IPS DF 6.9 (cell line): ENCODE results near the gene SEMA3C.

Experiments
- DNase-seq: peaks from one replicate; pipeline ENCODE4 v3.0.0-alpha.2; 2013; ENCODE audit warnings: low read depth, low spot score
- H3K27ac ChIP-seq: one replicate; pipeline ENCODE4 v1.5.1; 2013; ENCODE audit warnings: low read length, control low read depth
- H3K27me3 ChIP-seq: 2 replicates; pipeline ENCODE4 v1.6.1; 2013; ENCODE audit warnings: mild to moderate bottlenecking, low read length; ENCODE audit not compliant: control insufficient read depth, insufficient read depth
- H3K36me3 ChIP-seq: 2 replicates; pipeline ENCODE4 v1.6.1; 2013; ENCODE audit warnings: low read length; ENCODE audit not compliant: control insufficient read depth, insufficient read depth
- H3K4me1 ChIP-seq: 2 replicates; pipeline ENCODE4 v1.6.1; 2013; ENCODE audit warnings: low read length; ENCODE audit not compliant: control insufficient read depth, insufficient read depth
- H3K4me3 ChIP-seq: 2 replicates; pipeline ENCODE4 v1.5.1; 2013; ENCODE audit warnings: mild to moderate bottlenecking, low read length
- H3K9me3 ChIP-seq: 2 replicates; pipeline ENCODE4 v1.6.1; 2013; ENCODE audit warnings: low read length, inconsistent platforms; ENCODE audit not compliant: control insufficient read depth, insufficient read depth
- WGBS: extraction: QIAGEN DNeasy Blood & Tissue Kit; methylation state at CpG from one replicate; pipeline ENCODE4 v1.1.7; 2013; ENCODE audit warnings: mixed read lengths, missing lambda C conversion rate; ENCODE audit not compliant: insufficient read length, insufficient coverage; 5-methylcytosine and 5-hydroxymethylcytosine counted together

The SEMA3C gene

DNA sequence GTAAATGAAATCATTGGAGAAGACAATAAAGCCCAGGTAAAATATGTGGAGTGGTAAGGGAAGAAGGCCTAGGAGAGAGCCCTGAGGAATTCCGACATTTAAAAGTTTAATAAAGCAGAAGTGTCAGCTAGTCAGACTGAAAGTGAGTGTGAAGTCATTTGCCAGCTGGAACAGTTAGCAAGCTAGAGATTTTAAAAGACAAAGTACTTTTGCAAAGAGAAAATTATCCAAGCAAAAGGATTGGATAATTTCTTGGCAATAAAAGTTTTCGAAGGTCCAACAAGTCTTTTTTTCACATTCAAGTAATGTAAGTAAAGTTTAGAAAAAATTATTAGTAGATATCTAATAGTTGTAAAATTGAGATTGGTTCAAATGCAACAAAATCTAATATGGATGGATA, 27.1 kb upstream of the SEMA3C start:
- Histone ChIP-seq H3K36me3 (no peaks in the 10 kb centered on the region), H3K27ac (no peak overlapping the region), H3K27me3 (no peaks in the 10 kb centered on the region), H3K4me1 (no peaks in the 10 kb centered on the region), H3K4me3 (no peak overlapping the region), H3K9me3 (no peaks in the 10 kb centered on the region)
- DNase-seq = no peak
- WGBS = no CpG with 5 or more reads among the region's 2 CpGs

DNA sequence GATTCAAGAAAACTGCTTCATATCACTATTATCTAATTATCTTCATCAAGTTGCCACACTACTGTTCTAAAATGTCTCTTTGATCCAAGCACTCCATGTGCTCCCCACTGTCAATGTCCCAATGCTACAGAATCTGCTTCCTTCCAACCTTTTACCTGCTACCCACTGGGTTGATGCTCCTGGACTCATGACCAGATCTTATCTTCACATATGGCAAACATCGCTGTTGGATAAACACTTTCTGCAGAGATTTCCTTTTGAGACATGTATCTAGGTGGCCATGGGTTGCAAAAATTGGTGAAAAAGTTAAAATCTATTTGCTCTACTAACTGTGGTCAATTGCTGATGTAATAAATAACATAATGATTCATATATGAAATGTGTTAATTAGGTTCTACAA, 24.5 kb upstream of the SEMA3C start:
- no peaks in the 10 kb centered on the region for H3K36me3 ChIP-seq
- no peak for DNase-seq
- WGBS = no CpG with 5 or more reads among the region's 1 CpG
- H3K4me3 ChIP-seq = no peak overlapping the region
- H3K27ac ChIP-seq = no peak overlapping the region
- no peaks in the 10 kb centered on the region for H3K9me3 ChIP-seq
- no peaks in the 10 kb centered on the region for H3K27me3 ChIP-seq
- H3K4me1 ChIP-seq = no peaks in the 10 kb centered on the region

DNA sequence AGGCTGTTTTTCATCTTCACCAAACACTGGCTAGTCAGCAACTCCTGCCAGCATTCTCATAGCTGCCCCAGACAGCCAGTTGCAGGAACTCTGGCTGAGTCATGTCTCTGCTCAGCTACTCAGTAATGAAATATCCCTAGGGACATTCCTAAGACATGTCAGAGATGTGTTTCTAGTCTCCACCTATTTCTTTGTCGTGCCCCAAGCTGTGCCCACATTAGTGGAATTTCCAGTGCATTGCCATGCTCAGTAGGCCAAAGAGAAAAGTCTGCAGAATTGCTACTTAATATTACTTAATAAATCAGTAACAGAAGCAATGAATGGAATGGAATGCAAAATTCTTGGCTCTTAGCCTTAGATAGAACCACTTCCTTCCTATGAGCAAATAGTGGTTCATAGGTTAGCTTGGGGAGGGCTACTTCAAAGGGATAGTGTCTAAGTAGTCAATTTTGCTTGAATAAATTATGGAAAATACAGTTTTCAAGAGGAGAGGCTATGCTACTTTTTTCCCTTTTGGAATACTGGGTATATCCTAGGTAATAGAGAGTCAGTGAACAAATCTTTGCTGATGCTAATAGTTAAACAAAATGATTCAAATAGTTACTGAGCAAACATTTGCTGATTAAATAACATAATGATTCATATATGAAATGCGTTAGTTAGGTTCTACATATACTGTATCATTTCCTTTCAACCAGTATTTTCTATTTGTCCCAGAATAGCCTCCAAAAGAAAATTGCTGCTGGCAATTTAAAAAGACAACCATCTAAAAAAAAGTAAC, 23.6 kb upstream of the SEMA3C start:
- Histone ChIP-seq H3K36me3 (no peaks in the 10 kb centered on the region), H3K4me1 (no peaks in the 10 kb centered on the region), H3K4me3 (no peak overlapping the region), H3K9me3 (no peaks in the 10 kb centered on the region), H3K27me3 (no peaks in the 10 kb centered on the region), H3K27ac (no peak overlapping the region)
- no peak for DNase-seq
- WGBS = no CpG with 5 or more reads among the region's 2 CpGs

DNA sequence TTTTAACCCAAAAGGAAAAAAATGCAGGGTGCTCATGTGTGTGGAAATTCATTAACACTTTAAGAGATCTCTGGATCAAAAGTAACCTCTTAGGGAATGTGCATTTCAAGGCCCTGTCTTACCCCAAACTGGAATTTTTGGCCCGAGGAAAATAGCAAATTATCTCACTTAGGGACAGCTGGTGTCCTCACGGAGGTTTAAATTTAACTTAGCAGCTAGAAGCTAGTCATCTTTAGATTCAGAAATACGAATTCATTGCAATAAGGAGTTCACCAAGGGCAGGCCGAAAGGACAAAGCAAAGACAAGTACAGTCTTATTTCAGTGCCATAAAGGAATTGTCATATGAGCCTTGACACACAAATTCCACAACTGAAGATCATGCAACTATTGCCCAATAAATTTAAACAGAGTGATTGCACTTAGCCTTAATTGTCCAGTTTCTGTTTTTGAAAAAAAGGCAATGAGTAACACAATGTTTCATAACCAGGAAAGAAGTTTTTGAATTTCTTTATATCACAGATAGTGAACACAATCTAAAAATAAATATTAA, 22.4 kb upstream of the SEMA3C start:
- Histone ChIP-seq H3K4me1 (no peaks in the 10 kb centered on the region), H3K4me3 (no peak overlapping the region), H3K27ac (no peak overlapping the region), H3K27me3 (no peaks in the 10 kb centered on the region), H3K9me3 (no peaks in the 10 kb centered on the region), H3K36me3 (no peaks in the 10 kb centered on the region)
- WGBS = no CpG with 5 or more reads among the region's 4 CpGs
- no peak for DNase-seq

DNA sequence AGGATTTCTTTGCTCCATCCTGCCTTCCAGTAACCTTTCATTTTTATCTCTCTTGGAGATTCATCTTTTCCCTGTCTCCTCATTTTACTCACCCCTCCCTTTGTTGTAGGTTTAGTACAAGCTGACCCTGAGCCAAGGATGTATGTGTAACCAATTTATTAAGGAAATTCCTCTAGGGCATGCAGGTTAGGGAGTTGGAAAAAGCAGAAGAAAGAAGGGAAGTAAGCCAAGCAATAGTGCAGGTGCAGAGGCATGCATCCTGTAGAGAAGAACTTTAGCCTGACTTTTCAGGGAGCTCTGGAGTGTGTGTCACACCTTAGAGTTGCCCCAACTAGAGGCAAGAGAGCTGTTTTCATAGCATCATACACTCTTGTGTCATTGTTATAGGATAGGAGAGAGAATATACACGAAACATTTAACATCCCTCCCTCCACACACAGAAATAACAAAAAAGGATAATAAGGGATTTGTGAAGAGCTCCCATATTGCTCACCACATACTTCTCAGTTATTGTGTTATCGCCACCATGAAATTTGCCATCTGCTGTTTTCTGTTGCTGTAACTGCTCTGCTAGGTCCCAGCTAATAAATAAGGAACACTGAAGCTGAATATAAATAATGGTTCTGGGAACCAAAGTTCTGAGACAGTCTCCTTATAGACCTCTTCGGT, 21.8 kb upstream of the SEMA3C start:
- DNase-seq = no peak
- WGBS = no CpG with 5 or more reads among the region's 3 CpGs
- H3K27ac ChIP-seq = no peak overlapping the region

DNA sequence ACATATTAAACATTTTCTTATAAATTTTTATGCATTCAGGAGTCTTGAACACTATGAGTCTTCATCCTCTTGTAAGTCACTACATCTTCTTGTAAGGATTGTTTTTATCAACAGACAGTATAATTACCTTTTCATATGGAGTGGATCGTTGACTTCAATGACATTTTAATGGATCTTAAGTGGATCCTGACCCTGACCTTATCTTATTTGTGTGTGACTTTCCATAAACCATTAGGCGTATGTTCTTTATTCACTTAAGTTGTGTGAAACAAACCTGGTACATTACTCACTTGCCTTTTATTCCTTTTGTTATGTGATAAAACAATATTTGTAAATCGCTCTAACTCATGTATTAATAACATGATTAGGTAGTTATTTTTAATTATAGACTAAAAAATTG, 18.5 kb upstream of the SEMA3C start:
- Histone ChIP-seq H3K4me3 (no peak overlapping the region), H3K36me3 (no peaks in the 10 kb centered on the region), H3K9me3 (no peaks in the 10 kb centered on the region), H3K27me3 (no peaks in the 10 kb centered on the region), H3K4me1 (no peaks in the 10 kb centered on the region), H3K27ac (no peak overlapping the region)
- WGBS = no CpG with 5 or more reads among the region's 3 CpGs
- DNase-seq = no peak

More for the DNA sequence above, 21.8 kb upstream of the SEMA3C start:
- no peaks in the 10 kb centered on the region for H3K27me3 ChIP-seq
- no peaks in the 10 kb centered on the region for H3K4me1 ChIP-seq
- H3K36me3 ChIP-seq = no peaks in the 10 kb centered on the region
- no peaks in the 10 kb centered on the region for H3K9me3 ChIP-seq
- H3K4me3 ChIP-seq = no peak overlapping the region

DNA sequence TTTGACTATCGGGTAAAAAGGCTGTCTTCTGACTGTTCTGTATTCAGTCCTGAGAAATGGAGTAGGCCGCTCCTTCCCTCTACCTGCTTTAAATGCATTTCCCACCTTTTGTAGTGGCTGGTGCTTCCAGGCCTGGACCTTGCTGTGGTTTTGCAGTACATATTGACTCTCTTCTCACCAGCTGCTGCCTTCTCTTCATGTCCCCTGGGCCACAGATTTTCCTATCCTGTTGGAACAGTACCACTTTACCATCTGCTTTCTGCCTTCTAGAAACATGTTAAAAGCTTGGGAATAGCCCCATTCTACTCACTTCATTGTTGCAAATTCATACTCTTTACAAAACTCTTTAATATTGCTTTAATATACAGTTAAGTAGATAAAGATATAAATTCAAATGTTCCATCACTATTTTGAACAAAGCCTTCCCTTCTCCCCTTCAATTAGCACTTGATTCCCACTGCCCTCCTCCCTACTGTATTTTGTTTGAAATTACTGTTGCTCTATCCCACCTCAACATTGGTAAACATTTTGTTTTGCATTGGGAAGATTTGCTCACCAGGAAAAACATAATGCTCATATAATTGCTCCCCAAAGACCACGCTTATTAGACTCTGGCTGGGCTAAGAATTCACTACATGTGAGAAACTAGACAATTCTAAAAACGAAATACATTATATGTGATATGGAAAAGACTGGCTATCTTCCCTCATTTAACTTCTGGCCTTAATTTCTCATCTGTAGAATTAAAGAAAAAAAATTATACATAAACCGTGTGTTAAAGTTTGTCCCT, 17.3 kb upstream of the SEMA3C start:
- H3K27ac ChIP-seq = no peak overlapping the region
- H3K4me3 ChIP-seq = no peak overlapping the region
- no peaks in the 10 kb centered on the region for H3K4me1 ChIP-seq
- DNase-seq = no peak
- H3K9me3 ChIP-seq = no peaks in the 10 kb centered on the region
- no CpG with 5 or more reads among the region's 5 CpGs for whole genome bisulfite sequencing
- H3K27me3 ChIP-seq = no peaks in the 10 kb centered on the region
- no peaks in the 10 kb centered on the region for H3K36me3 ChIP-seq

DNA sequence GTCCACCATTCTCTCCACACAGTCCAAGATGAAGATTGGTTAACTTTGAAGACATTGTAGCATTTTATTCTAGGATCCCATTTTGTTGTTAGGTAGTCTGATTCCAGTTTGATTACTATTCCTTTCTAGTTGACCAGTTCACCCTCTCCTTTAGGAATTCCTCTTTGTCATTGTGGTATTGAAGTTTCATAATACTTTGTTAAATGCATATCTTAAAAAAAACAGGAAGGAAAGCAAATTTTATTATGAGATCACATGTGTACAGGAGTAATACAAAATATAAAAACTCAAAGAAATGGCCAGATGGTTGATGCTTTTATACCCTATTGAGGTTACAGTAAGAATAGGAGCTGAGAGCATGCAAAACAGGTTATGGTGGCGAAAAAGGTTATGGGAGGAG, 15.5 kb upstream of the SEMA3C start:
- H3K4me1 ChIP-seq = no peaks in the 10 kb centered on the region
- no peaks in the 10 kb centered on the region for H3K36me3 ChIP-seq
- WGBS = 100% methylated on average over 1 of the region's 1 CpG
- no peak overlapping the region for H3K27ac ChIP-seq
- no peak for DNase-seq
- no peaks in the 10 kb centered on the region for H3K9me3 ChIP-seq
- no peaks in the 10 kb centered on the region for H3K27me3 ChIP-seq
- no peak overlapping the region for H3K4me3 ChIP-seq

DNA sequence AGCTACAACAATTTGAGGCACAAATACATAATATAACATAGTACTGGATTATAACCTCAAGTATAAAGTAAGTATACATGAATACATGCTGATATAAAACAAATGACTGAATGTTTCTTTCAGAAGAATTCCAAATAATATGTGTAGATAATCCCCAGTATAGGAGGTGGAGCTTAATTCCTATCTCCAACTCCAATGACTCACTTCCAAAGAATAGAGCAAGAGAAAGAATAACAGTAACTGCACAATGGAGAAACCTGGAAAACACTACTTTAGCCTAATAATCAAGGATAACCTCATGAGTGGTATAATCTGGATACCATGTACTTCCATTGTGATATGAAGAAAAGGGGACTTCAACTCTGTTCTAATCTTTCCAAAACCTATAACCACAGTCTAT, 13.7 kb upstream of the SEMA3C start:
- H3K4me3 ChIP-seq = no peak overlapping the region
- DNase-seq = no peak
- no peaks in the 10 kb centered on the region for H3K9me3 ChIP-seq
- H3K27ac ChIP-seq = no peak overlapping the region
- no peaks in the 10 kb centered on the region for H3K27me3 ChIP-seq
- H3K4me1 ChIP-seq = no peaks in the 10 kb centered on the region
- H3K36me3 ChIP-seq = no peaks in the 10 kb centered on the region

DNA sequence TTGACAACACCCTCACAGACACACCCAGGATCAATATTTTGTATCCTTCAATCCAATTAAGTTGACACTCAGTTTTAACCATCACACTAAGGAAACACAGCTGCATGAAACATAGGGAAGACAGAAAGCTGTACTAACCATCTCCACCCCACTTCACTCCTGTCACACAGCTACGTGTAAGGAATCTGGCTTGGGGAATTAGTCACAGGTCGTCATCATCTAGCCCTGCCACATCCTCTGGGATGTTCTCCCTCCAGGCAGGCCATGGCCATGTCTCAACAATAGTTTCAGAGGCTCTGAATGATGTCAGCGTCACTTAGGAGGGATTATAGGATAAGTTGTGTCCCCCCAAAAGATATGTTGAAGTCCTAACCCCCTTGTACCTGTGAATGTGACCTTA, 10.8 kb upstream of the SEMA3C start:
- no CpG with 5 or more reads among the region's 3 CpGs for WGBS
- H3K27ac ChIP-seq = no peak overlapping the region
- no peaks in the 10 kb centered on the region for H3K4me1 ChIP-seq
- H3K36me3 ChIP-seq = no peaks in the 10 kb centered on the region
- no peak for DNase-seq
- H3K27me3 ChIP-seq = no peaks in the 10 kb centered on the region
- H3K9me3 ChIP-seq = no peaks in the 10 kb centered on the region
- H3K4me3 ChIP-seq = no peak overlapping the region
